ENCODE results near the gene ANO1.
"Not testable (repeated sequence)": the region's sequence is repeated elsewhere in the genome, so short reads cannot be mapped to it uniquely, and the experiment has no call there.

The ANO1 gene

DNA sequence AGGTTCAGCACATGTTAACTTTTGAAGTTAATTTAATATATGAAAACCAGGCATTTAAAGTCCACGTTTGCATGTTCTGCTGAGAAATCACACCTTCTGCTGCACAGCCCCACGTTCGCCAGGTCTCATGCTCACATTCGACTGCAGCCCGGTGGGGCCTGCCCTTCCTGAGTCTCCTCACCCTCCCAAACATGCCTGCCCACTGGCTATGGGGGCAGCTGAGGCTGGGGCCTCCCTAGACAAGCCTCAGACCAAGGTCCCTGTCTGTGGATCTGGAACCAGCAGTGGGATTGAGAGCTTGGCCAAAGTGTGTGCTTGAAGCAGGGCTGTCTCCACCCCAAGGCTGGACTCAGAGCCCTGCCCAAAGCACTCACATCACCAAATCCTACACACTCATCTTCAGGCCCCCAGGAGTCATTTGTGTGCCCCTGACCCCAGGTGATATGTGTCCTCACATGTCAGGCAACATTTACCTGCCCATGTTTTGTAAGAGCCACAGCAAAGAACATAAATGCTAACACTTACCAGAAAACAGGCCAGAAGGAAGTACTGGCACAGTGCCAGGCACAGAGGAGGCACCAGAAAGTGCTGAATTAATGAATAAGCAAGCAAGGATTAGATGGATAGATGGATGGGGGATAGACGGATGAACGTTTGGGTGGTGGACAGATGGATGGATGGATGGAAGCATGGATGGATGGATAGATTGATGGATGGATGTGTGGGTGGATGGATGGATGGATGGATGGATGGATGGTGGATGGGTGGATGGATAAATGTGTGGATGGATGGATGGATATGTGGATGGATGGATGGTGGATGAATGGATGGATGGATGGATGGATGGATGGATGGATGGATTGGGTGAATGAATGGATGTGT is 115.5 kb downstream of the ANO1 start:
- no peak for DNase-seq

DNA sequence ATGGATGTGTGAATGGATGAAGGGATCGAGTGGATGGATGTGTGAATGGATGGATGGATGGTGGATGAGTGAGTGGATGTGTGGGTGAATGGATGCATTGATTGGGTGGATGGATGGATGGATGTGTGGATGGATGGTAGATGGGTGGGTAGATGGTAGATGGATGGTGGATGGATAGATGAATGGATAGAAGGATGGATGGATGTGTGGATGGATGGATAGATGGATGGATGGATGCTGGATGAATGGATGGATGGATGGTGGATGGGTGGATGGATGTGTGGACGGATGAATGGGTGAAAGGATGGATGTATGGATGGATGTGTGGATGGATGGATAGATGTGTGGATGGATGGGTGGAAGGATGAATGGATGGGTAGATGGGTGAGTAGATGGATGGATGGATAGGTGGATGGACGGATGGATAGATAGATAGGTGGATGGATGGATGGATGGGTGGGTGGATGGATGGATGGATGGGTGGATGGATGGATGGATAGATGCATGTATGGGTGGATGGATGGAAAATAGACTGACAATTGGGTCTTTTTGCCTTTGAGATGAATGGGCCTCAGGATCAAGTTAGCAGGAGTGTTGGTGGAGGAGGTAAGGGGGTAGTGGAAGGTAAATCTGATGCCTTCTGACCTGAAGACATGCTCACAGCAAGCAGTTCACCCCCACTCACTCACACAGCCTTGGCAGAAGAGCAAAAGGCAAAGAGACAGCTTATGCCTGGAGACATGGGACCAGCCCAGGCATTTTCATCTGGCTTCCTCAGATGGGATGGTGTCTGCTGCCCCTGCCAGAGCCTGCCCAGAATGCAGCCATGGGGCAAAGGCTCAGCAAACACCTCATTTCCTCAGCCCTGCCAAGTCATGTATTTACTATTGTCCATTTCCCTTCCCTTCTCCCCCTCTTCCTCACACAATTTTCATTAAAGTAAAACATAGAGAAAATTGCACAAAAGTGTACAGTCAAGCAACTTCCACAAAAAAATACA is 117.0 kb downstream of the ANO1 start:
- DNase-seq: no peak

DNA sequence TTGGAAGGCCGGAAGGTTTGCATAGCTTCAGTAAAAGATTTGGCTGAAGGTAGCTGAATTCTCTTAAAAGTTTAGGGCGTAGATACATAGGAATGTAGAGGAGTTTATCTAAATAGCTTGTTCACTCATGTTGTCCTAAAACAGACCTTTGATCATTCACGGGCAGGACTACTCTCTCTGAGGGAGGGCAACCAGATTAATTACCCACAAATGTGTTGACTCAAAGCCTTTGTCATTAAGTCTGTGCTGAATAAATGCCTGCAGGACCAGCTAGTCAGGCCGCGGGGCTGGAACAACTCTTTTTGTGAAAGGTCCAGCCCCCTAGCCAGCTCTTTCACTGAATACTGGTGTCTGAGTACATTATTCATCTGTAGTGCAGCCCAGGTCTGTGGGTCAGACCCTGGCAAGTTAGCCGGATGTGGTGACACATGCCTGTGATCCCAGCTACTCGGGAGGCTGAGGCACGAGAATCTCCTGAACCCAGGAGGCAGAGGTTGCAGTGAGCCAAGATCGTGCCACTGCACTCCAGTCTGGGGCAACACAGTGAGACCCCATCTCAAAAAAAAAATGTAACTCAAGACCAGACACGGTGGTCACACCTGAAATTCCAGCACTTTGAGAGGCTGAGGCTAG is 122.2 kb downstream of the ANO1 start:
- DNase-seq: no peak

DNA sequence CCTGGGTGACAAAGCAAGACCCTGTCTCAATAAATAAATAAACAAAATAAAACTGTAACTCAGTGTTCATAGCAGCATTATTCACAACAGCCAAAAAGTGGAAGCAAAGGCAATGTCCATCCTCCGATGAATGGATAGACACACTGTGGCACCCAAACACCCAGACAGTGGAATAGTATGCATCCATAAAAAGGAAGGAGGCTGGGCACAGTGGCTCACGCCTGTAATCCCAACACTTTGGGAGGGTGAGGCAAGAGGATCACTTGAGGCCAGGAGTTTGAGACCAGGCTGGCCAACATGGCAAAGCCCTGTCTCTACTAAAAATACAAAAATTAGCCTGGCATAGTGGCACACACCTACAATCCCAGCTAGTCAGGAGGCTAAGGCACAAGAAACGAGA is 122.9 kb downstream of the ANO1 start:
- DNase-seq: not testable (repeated sequence)

DNA sequence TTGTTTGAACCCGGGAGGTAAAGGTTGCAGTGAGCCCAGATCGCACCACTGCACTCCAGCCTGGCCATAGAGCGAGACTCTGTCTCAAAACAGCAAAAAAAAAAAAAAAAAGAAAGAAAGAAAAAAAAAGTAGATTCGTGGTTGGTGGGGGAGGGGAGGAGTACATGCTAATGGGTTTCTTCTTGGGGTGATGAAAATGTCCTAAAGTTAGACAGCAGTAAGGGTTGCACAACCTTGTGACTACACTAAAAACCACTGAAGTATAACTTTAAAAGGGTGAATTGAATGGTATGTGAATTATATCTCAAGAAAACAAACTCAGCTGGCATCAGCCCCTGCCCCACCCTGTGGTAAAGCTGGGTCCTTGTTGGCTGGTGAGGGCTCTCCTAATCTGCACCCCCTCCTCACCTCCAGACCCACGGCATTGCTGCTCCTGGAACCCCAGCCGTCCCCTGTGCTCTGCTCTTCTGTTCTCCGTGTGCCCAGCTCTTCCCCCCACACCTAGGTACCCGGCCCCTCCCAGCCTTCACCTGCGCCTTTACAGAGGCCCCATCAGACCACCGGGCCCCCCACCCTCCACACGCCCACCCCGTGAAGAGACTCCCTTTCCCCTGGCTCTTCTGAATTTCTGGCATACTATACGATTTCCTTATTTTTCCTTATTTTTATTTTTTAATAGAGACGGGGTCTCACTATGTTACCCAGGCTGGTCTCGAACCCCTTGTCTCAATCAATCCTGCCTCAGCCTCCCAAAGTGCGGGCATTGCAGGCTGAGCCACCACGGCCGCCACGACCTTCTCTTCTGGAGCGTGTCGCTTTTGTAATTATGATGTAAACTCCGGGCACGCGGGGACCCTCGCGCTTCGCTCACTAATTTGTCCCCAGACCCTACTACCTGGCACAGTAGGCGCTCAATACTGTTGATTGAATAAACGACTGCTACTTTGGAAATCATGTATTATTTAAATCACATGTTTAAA is 124.1 kb downstream of the ANO1 start:
- DNase-seq: peak; percentile 65

DNA sequence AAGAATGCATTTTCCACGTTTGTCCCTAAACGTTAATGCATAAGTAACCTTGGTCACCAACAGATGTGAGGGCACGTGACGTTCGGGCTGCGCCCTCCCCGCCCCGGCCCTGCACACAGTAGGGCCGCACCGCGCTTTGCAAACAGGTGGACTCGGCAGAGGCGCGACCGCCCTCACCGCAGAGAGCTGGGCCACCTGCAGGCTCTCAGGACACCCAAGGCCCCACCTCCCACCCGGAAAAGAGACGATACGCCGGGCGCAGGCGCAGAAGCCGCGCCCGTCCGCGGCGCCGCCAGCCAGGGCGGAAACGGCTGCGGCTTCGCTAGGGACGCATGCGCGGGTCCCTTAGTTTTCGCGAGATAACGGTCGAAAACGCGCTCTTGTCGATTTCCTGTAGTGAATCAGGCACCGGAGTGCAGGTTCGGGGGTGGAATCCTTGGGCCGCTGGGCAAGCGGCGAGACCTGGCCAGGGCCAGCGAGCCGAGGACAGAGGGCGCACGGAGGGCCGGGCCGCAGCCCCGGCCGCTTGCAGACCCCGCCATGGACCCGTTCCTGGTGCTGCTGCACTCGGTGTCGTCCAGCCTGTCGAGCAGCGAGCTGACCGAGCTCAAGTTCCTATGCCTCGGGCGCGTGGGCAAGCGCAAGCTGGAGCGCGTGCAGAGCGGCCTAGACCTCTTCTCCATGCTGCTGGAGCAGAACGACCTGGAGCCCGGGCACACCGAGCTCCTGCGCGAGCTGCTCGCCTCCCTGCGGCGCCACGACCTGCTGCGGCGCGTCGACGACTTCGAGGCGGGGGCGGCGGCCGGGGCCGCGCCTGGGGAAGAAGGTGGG is 125.0 kb downstream of the ANO1 start, which contains the start of gene FADD:
TSS of gene FADD (plus strand) at position 377 of the 831 bp plus-strand sequence. CDS start at position 541, 164 bp downstream.
- DNase-seq: peak; percentile 94

DNA sequence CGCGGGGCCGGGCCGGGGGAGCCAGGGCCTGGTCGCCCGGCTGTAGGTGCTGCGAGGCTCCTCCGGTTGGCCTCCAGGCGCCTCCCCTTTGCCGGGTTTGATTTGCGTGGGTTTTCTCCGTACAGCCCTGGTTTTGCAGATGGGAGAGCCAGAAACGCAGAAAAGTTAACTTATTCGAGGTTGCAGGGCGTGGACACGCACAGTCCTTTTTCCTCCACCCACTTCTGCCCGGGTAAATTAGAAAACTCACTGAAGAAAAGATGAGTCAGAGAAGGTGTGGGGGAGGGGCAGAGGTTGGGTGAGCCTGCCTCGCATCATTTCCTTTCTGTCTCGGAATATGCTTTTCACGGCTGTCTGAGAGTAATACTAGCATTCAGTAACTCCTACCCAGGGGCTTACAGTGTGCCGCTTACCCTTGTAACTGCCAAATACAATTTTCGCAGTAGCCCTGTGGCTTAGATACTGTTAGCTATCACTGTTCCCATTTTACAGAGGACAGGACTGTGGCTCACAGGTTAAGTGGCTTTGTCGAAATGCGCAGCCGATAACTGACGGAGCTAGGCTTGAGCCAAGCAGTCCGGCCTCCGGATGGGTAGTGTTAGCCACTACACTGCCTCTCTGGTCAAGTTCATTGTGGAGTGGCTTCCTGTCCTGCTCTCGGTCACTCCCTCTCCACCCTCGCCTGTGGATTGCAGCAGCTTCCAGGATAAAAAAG is 125.8 kb downstream of the ANO1 start:
- peak; percentile 91 for DNase-seq

DNA sequence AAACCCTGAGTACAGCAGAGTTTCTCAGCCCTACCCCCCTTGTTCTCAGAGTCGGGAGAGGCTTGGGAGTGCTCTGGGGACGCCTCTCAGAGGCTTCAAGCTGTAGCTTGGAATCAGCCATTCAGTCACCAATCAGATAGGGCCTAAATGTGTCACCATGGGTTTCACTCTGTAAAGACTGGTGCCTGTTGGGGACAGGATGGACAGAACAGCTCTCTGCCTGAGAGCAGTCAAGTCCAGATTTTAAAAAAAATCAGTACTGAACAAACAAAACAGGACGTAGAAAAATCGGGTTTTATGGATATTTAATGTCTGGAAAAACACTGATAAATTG is 126.3 kb downstream of the ANO1 start:
- DNase-seq: peak; percentile 51

DNA sequence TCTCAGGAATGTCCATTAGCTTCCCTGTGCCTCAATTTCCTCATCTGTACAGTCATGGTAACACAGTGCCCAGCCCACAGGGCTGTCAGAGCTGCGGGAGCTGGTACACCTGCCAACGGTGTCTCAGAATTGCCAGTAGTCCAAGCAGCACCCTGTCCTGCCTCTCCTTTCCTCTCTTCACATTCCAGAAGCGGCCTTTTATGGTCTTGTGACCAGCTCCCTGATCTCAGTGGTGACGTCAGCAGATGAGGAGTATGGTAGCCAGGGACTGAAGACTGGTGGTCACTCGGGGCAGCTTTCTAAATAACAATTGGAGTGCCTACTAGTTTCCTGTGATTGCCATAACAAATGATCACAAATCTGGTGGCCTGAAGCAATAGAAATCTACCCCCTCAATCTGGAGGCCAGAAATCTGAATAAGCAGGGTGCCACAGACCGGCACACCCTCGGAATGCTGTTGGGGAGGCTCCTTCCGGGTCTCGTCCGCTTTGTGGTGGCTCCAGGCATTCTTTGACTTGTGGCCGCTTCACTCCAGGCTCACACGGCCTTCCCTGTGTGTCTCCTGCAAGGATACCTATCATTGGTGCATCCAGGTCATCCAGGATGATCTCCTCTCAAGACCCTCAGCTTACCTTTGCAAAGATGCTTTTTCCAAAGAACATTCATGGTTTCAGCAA is 127.1 kb downstream of the ANO1 start:
- no peak for DNase-seq

DNA sequence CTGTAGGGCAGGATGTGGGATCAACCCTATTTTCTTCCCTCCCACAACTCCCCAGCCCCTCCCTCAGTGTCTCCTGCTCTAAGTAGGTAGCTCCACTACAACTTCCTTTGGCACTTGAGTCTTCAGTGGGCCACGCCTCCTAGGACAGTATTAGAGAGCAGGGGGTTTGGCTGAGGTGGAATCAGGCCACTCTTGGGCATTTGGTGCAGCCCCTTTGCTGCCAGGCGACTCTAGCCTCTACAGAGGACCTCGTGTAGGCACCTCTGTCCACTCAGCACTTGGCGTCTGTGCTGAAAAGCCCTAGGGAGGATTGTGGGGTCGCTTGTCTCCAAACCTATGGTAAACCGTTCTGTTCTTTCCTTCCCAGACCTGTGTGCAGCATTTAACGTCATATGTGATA is 127.6 kb downstream of the ANO1 start:
- no peak for DNase-seq

DNA sequence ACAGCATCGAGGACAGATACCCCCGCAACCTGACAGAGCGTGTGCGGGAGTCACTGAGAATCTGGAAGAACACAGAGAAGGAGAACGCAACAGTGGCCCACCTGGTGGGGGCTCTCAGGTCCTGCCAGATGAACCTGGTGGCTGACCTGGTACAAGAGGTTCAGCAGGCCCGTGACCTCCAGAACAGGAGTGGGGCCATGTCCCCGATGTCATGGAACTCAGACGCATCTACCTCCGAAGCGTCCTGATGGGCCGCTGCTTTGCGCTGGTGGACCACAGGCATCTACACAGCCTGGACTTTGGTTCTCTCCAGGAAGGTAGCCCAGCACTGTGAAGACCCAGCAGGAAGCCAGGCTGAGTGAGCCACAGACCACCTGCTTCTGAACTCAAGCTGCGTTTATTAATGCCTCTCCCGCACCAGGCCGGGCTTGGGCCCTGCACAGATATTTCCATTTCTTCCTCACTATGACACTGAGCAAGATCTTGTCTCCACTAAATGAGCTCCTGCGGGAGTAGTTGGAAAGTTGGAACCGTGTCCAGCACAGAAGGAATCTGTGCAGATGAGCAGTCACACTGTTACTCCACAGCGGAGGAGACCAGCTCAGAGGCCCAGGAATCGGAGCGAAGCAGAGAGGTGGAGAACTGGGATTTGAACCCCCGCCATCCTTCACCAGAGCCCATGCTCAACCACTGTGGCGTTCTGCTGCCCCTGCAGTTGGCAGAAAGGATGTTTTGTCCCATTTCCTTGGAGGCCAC is 128.3 kb downstream of the ANO1 start:
- DNase-seq: no peak

DNA sequence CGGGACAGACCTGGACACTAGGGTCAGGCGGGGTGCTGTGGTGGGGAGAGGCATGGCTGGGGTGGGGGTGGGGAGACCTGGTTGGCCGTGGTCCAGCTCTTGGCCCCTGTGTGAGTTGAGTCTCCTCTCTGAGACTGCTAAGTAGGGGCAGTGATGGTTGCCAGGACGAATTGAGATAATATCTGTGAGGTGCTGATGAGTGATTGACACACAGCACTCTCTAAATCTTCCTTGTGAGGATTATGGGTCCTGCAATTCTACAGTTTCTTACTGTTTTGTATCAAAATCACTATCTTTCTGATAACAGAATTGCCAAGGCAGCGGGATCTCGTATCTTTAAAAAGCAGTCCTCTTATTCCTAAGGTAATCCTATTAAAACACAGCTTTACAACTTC is 128.9 kb downstream of the ANO1 start:
- DNase-seq: no peak

DNA sequence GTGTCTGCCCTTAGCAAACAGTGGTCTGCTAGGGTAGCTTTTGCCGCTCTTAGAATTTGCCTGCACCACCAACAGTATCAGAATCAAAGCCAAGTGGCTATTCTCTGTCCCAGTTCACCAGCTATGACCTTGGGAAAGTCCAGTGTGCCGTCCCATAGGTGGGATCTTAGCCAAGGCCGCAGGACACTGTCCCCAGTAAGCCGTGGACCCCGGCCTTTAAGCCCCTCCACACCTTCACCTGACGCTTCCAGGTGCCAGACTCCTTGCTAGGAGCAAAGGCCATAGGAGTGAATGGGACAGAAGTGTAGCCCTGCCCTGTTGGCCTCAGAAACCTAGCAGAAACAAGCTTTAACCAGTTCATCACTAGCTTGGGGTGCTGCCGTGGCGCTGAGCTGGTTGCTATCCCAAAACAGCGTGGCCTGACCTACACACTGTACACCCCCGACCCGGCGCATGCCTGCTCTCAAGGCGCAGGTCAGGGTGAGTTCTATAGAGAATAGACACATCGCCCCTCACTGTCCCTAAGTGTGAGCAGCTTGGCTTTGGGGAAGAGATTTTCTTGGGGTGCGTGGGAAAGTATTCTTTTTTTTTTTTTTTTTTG is 129.5 kb downstream of the ANO1 start:
- no peak for DNase-seq

DNA sequence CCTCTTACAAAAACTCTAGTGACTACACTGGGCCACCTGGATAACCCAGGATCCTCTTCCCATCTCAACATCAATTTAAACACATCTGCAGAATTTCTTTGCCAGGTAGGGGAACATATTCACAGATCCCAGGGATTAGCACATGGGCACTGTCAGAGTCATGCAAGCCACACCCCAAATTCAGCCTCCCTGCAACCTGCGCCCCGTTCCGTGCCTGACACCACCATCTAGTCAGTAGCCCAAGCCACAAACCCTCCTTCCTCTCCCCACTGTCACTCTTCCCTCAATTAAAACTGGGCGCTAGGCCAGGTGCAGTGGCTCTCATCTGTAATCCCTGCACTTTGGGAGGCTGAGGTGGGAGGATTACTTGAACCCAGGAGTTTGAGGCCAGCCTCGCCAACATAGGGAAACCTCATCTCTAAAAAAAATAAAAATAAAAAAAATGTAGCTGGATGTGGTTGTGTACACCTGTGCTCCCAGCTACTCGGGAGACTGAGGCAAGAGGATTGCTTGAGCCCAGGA is 131.3 kb downstream of the ANO1 start:
- DNase-seq: peak; percentile 20

DNA sequence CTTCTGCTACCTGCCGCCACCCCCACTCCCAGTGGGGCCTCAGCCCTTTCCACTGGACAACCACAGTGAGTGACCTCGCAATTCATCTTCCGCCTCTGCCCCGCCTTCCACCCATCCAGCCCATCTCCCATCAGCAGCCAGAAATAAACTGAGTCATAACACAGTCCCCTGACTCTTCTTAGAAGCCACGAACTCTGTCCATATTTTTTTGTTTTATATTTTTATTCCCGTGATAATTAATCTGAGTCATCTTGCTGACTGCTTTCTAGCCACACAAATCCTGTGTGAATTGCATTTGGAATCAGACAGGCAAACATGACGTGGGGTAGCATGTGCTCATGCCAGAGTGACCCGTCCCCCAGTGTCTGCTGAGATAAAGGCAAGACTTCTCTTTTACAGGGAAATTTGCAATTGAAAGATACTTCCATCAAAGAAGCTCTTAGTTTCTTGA is 132.0 kb downstream of the ANO1 start:
- DNase-seq: no peak

DNA sequence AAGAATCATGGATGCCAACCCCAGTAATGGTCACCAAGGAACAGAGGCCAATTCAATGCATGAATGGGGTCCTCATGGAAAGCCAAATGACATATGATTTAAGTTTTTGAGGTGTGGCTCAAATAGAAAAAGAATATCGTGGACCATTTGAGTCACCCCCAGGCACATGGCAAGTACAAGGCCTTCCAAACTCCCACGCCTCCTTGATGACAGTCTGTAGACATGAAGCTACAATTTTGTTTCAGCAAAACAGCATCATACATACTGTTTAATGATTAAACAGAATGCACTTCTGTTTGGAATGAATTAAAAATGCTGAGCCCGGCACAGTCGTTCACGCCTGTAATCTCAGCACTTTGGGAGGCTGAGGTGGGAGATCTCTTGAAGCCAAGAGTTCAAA is 132.4 kb downstream of the ANO1 start:
- no peak for DNase-seq

DNA sequence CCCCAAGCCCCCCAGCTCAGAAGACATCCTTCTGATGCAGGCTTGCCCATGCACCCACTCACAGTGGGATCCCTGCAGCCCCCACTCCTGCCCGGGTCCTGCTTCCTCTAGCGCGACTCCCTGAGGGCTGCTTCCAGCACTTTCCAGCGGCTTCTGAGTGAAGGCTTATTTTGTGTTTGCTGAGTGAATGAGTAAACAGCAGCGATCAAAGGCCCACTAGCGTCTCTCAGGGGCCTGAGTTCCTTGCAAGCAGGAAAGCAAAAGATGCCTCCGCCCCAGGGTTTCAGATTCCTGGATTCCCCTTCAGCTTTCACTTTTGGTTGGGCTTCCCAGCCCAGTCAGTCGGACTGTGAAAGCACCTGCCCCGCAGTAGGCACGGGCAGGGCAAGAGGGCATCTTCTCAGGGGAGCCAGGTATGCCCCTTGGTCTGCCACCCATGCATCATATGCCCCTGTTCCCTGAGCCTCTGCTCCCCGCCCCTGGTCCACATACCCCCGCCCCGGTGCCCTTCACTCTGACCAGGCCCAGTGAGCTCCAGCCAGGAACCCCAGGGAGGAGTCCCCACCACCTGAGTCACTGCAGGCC is 134.2 kb downstream of the ANO1 start:
- no peak for DNase-seq

DNA sequence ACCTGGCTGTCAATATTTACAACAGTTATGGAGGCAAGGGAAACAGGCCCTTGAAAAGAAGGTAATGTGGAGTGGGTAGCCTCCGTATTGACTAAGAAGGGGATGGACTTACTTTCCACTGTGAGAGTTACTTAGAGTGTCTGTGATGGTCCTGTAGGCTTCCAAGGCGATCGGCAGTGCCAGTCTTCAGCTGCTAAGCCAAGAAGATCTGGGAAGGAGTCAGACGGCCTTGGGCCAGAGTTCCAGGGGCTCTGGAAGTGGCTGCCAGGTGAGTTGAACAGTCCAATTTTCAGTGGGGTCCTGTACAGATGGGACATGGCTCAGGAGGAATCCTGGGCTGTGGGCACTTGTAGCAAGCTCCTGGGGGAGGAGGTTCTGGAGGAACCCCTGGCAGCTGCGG is 139.3 kb downstream of the ANO1 start:
- not testable (repeated sequence) for DNase-seq
